K562 (cell line): ENCODE data around the gene HADH. TPM values are rescaled to one million over a fixed set of nuclear protein-coding genes. Genes with fewer than 3 reads are reported as not detected.

ENCODE experiments used
- ATAC-seq: fragments of 200-7000 bp; cut with Tn5 transposase; 3 replicates; pipeline ENCODE4 v1.9.1; 2020; ENCODE audit warnings: moderate library complexity
- BruUV-seq: library from RNA; stranded (reverse); fragments of 400-500 nt; replicated peaks from 2 replicates; lab custom pipeline; 2021; lab: Mats Ljungman, UMichigan
- CTCF ChIA-PET: fragments of 300-600 bp; formaldehyde crosslinking; extraction: SDS; loops from one replicate; lab custom pipeline; 2021; ENCODE audit warnings: low intra/inter-chr PET ratio; lab: Yijun Ruan, JAX
- POLR2A ChIA-PET: fragments of 300-600, 350-650 bp; sonication (Branson Sonifier 250); formaldehyde crosslinking; extraction: SDS; loops from one replicate; lab custom pipeline; 2021; ENCODE audit warnings: antibody characterized with exemption, inconsistent platforms; lab: Yijun Ruan, JAX
- DNase-seq, 4 experiments: peaks; one replicate each; pipeline versions ENCODE4 v3.0.0 to v3.0.0-alpha.2; 2011 to 2018; ENCODE audit warnings: low spot score in 3 of 4, mixed read lengths in 3 of 4; ENCODE audit errors: extremely low read depth in 1 of 4
- FAIRE-seq: peaks from 2 replicates; lab custom pipeline; 2011; peaks lifted over from hg19 to GRCh38; lab: Jason Lieb, UNC
- H2AFZ ChIP-seq: 2 replicates; pipeline ENCODE4 v1.6.0; 2011; ENCODE audit warnings: low read depth, low read length, control low read depth, inconsistent platforms
- H3K27ac ChIP-seq: fragments of 200-600 bp; 3 replicates; pipeline ENCODE4 v1.8.0; 2011; ENCODE audit warnings: low read depth, mild to moderate bottlenecking, control low read depth, inconsistent platforms, low read length, moderate library complexity, mixed read lengths; ENCODE audit errors: extremely low read depth
- H3K27me3 ChIP-seq, 2 experiments: fragments of 300-600 bp in 1 of 2; 2 replicates in 1 of 2; 3 replicates in 1 of 2; pipeline versions ENCODE4 v1.6.0 to v1.8.0; 2011; ENCODE audit warnings: inconsistent platforms in 2 of 2, low read length in 2 of 2, mild to moderate bottlenecking in 1 of 2, mixed read lengths in 1 of 2, moderate library complexity in 1 of 2; ENCODE audit not compliant: control insufficient read depth in 2 of 2, insufficient read depth in 2 of 2
- H3K36me3 ChIP-seq: fragments of 300-600 bp; 3 replicates; pipeline ENCODE4 v1.8.0; 2011; ENCODE audit warnings: mild to moderate bottlenecking, low read length, inconsistent platforms; ENCODE audit not compliant: control insufficient read depth, insufficient read depth
- H3K4me1 ChIP-seq, 2 experiments: fragments of 200-600 bp in 1 of 2; replicated peaks in 1 of 2; 2 replicates in 1 of 2; 3 replicates in 1 of 2; pipeline versions ENCODE4 v1.5.1 to v1.8.0; 2011; ENCODE audit warnings: inconsistent platforms in 2 of 2, low read length in 2 of 2, mild to moderate bottlenecking in 1 of 2, mixed read lengths in 1 of 2, moderate library complexity in 1 of 2; ENCODE audit not compliant: control insufficient read depth in 2 of 2, insufficient read depth in 2 of 2
- H3K4me2 ChIP-seq: 2 replicates; pipeline ENCODE4 v1.6.1; 2011; ENCODE audit warnings: low read length, control low read depth, inconsistent platforms, mixed read lengths; ENCODE audit not compliant: insufficient read depth
- H3K4me3 ChIP-seq: fragments of 200-600 bp; sonication (generic), shearing (Covaris generic); 2 replicates; pipeline ENCODE4 v1.5.1; 2016; ENCODE audit warnings: control low read depth, inconsistent platforms
- H3K79me2 ChIP-seq: fragments of 200-600 bp; 3 replicates; pipeline ENCODE4 v1.8.0; 2011; ENCODE audit warnings: low read length, inconsistent platforms; ENCODE audit not compliant: control insufficient read depth, insufficient read depth
- H3K9ac ChIP-seq, 2 experiments: 2 replicates each; pipeline versions ENCODE4 v1.6.0 to v1.6.1; 2011; ENCODE audit warnings: low read depth in 2 of 2, low read length in 2 of 2, control low read depth in 1 of 2, inconsistent platforms in 1 of 2, mild to moderate bottlenecking in 1 of 2, mixed read lengths in 1 of 2; ENCODE audit not compliant: insufficient read depth in 1 of 2
- H3K9me1 ChIP-seq: one replicate; pipeline ENCODE4 v1.6.0; 2011; ENCODE audit warnings: inconsistent platforms, mild to moderate bottlenecking, low read length, moderate library complexity; ENCODE audit not compliant: control insufficient read depth, insufficient read depth
- H3K9me3 ChIP-seq: replicated peaks from 2 replicates; pipeline ENCODE4 v1.5.1; 2011; ENCODE audit warnings: low read depth, low read length, inconsistent platforms; ENCODE audit not compliant: control insufficient read depth, insufficient read depth
- H4K20me1 ChIP-seq: replicated peaks from 2 replicates; pipeline ENCODE4 v1.6.1; 2011; ENCODE audit warnings: low read length, inconsistent platforms, mixed read lengths; ENCODE audit not compliant: control insufficient read depth, insufficient read depth
- DACH1 ChIP-seq: fragments of 450-650 bp; IDR thresholded peaks from 2 replicates; pipeline ENCODE4 v1.6.1; 2018; ENCODE audit not compliant: partially characterized antibody
- ELF1 ChIP-seq: fragments of 200-800 bp; sonication (Bioruptor generic); IDR thresholded peaks from 2 replicates; pipeline ENCODE4 v1.6.1; 2016; ENCODE audit warnings: missing genetic modification characterization, missing compliant biosample characterization
- FUS ChIP-seq: fragments of 200-400 bp; formaldehyde crosslinking; optimal IDR thresholded peaks from 2 replicates; pipeline ENCODE3; 2017; ENCODE audit warnings: low read depth, low read length
- LCOR ChIP-seq: sonication (generic); formaldehyde crosslinking; IDR thresholded peaks from 2 replicates; pipeline ENCODE4 v1.8.0; 2022; ENCODE audit warnings: mild to moderate bottlenecking, missing genetic modification reagents
- NCOA2 ChIP-seq, 2 experiments: fragments of 450-650 bp; IDR thresholded peaks; 2 replicates each; pipeline ENCODE4 v1.6.1; 2018; ENCODE audit warnings: mild to moderate bottlenecking in 2 of 2, moderate library complexity in 1 of 2; ENCODE audit not compliant: partially characterized antibody in 2 of 2
- OTX1 ChIP-seq: fragments of 450-650 bp; formaldehyde crosslinking; IDR thresholded peaks from 2 replicates; pipeline ENCODE4 v1.4.0; 2022; ENCODE audit warnings: mild to moderate bottlenecking
- PHF21A ChIP-seq: fragments of 450-650 bp; IDR thresholded peaks from 2 replicates; pipeline ENCODE4 v1.6.1; 2017; ENCODE audit warnings: low read depth, borderline replicate concordance
- STAT5A ChIP-seq: IDR thresholded peaks from 2 replicates; pipeline ENCODE4 v1.6.1; 2012; ENCODE audit warnings: low read length, inconsistent platforms, borderline replicate concordance
- TRIM28 ChIP-seq: fragments of 450-650 bp; IDR thresholded peaks from 2 replicates; pipeline ENCODE4 v1.6.1; 2017
- WGBS: fragments of 100-300 bp; shearing (Covaris generic); methylation state at CpG from one replicate; pipeline ENCODE4 v1.1.6; 2016; ENCODE audit warnings: low coverage, mixed read lengths; ENCODE audit not compliant: insufficient coverage; ENCODE audit errors: missing lambda C conversion rate; 5-methylcytosine and 5-hydroxymethylcytosine counted together
- in situ Hi-C: fragments of 300-500 bp; cut with MboI; formaldehyde crosslinking; loops from 4 replicates; pipeline ENCODE4 v1.15.0; 2018; ENCODE audit warnings: inconsistent platforms, mixed read lengths
- intact Hi-C: fragments of 100-400 bp; cut with micrococcal nuclease; formaldehyde crosslinking; loops from 2 replicates; pipeline ENCODE4 v1.14.2; 2022
- polyA plus RNA-seq, 8 experiments: library from polyadenylated mRNA; depleted of rRNA in 4 of 8; stranded (reverse) in 5 of 8; unstranded in 3 of 8; fragments of >200 nt; fragmentation: Nextera tagmentation in 2 of 8; fragmentation: Illumina TruSeq in 1 of 8; extraction: Ambion mirVana in 2 of 8; extraction: Trizol in 1 of 8; gene quantifications; 2 replicates each; pipeline versions ENCODE4 v1.2.1 to v1.2.3, GENCODE V29; 2011 to 2014; ENCODE audit warnings: inconsistent platforms in 1 of 8, missing spikeins in 1 of 8
- total RNA-seq, 7 experiments: library from RNA; depleted of rRNA in 6 of 7; stranded (reverse); fragments of >200 nt in 6 of 7; fragmentation: Illumina TruSeq in 2 of 7; extraction: Trizol in 2 of 7; gene quantifications; 2 replicates each; pipeline versions ENCODE4 v1.2.1 to v1.2.3, GENCODE V29; 2011 to 2021; ENCODE audit warnings: low replicate concordance in 1 of 7
- TF ChIP-seq, protein P1 (sequence below): IDR thresholded peaks from 2 replicates; pipeline ENCODE4 v1.6.1; 2014; ENCODE audit warnings: antibody characterized with exemption
- TF ChIP-seq, protein P2 (sequence below): fragments of 250-450 bp; sonication (Bioruptor Pico); IDR thresholded peaks from 2 replicates; pipeline ENCODE4 v1.5.0; 2021; ENCODE audit warnings: mild to moderate bottlenecking, borderline replicate concordance
- TF ChIP-seq, protein P3 (sequence below): IDR thresholded peaks from 3 replicates; pipeline ENCODE4 v1.6.1; 2011; ENCODE audit warnings: borderline replicate concordance, mild to moderate bottlenecking; ENCODE audit not compliant: insufficient read length, insufficient read depth

The HADH gene
- total and polyA plus RNA-seq, 9 of the 15 experiments (the other 6 are each of a cell fraction or from before 2014, with no cell fraction given): 9.4 to 73.3 (median 32.8) TPM

GRCh38 chr4:107950746-107951540 is 38.7 kb upstream of the HADH start:
- H3K9me3 ChIP-seq: no peaks in the 10 kb centered on the region
- H3K4me2 ChIP-seq: no peak overlapping the region
- no peak for DNase-seq
- no peak for FAIRE-seq
- no peaks in the 10 kb centered on the region for H3K36me3 ChIP-seq
- H4K20me1 ChIP-seq: no peaks in the 10 kb centered on the region
- no peak overlapping the region for H2AFZ ChIP-seq
- no peak overlapping the region for H3K27ac ChIP-seq
- intact Hi-C loops: no loop called here
- no peak for ATAC-seq
- H3K9ac ChIP-seq: no peak overlapping the region
- no peaks in the 10 kb centered on the region for H3K4me1 ChIP-seq
- POLR2A ChIA-PET: no interaction called here
- no peak overlapping the region for H3K4me3 ChIP-seq
- no TSS peak for BruUV-seq
- TF ChIP-seq, protein P1, sequence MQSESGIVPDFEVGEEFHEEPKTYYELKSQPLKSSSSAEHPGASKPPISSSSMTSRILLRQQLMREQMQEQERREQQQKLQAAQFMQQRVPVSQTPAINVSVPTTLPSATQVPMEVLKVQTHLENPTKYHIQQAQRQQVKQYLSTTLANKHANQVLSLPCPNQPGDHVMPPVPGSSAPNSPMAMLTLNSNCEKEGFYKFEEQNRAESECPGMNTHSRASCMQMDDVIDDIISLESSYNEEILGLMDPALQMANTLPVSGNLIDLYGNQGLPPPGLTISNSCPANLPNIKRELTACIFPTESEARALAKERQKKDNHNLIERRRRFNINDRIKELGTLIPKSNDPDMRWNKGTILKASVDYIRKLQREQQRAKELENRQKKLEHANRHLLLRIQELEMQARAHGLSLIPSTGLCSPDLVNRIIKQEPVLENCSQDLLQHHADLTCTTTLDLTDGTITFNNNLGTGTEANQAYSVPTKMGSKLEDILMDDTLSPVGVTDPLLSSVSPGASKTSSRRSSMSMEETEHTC: no peak
- TF ChIP-seq NCOA2 (IDR thresholded peaks at IDR 0.05; ENCODE audit: partially characterized antibody in 2 of 2) (no peak), OTX1 (no peak), PHF21A (no peak), FUS (no peak), LCOR (CRISPR knock-in tag) (no peak), TRIM28 (no peak), DACH1 (no peak), STAT5A (no peak), ELF1 (tag) (no peak)
- TF ChIP-seq, protein P2, sequence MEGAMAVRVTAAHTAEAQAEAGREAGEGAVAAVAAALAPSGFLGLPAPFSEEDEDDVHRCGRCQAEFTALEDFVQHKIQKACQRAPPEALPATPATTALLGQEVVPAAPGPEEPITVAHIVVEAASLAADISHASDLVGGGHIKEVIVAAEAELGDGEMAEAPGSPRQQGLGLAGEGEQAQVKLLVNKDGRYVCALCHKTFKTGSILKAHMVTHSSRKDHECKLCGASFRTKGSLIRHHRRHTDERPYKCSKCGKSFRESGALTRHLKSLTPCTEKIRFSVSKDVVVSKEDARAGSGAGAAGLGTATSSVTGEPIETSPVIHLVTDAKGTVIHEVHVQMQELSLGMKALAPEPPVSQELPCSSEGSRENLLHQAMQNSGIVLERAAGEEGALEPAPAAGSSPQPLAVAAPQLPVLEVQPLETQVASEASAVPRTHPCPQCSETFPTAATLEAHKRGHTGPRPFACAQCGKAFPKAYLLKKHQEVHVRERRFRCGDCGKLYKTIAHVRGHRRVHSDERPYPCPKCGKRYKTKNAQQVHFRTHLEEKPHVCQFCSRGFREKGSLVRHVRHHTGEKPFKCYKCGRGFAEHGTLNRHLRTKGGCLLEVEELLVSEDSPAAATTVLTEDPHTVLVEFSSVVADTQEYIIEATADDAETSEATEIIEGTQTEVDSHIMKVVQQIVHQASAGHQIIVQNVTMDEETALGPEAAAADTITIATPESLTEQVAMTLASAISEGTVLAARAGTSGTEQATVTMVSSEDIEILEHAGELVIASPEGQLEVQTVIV: no peak
- TF ChIP-seq, protein P3, sequence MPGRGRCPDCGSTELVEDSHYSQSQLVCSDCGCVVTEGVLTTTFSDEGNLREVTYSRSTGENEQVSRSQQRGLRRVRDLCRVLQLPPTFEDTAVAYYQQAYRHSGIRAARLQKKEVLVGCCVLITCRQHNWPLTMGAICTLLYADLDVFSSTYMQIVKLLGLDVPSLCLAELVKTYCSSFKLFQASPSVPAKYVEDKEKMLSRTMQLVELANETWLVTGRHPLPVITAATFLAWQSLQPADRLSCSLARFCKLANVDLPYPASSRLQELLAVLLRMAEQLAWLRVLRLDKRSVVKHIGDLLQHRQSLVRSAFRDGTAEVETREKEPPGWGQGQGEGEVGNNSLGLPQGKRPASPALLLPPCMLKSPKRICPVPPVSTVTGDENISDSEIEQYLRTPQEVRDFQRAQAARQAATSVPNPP: no peak
- WGBS: 0% methylated on average over 2 of the region's 2 CpGs
- no peaks in the 10 kb centered on the region for H3K79me2 ChIP-seq
- in situ Hi-C loops: no loop called here
- no peaks in the 10 kb centered on the region for H3K27me3 ChIP-seq
- CTCF ChIA-PET: no interaction called here
- no peaks in the 10 kb centered on the region for H3K9me1 ChIP-seq
